CD4-positive, alpha-beta T cell treated with Interleukin-6 at 100 ng/mL for 8 hours (primary cell): ENCODE data around the gene SEMA3B.
"Not testable (repeated sequence)": the region's sequence is repeated elsewhere in the genome, so short reads cannot be mapped to it uniquely, and the experiment has no call there.

ENCODE experiments used
- DNase-seq: peaks from one replicate; pipeline ENCODE4 v3.0.0-alpha.2; 2020; ENCODE audit warnings: mixed read lengths, low spot score

SEMA3B gene

GRCh38 chr3:50237754-50238548, 31.0 kb upstream of the SEMA3B start:
- DNase-seq, result peak; percentile 88

GRCh38 chr3:50238549-50239026, 30.4 kb upstream of the SEMA3B start:
- no peak for DNase-seq

- DNase-seq, result no peak
These were observed 29.3 kb upstream of the SEMA3B start for GRCh38 chr3:50239649-50240048.

GRCh38 chr3:50241163-50241562, 27.8 kb upstream of the SEMA3B start:
- no peak for DNase-seq

DNA sequence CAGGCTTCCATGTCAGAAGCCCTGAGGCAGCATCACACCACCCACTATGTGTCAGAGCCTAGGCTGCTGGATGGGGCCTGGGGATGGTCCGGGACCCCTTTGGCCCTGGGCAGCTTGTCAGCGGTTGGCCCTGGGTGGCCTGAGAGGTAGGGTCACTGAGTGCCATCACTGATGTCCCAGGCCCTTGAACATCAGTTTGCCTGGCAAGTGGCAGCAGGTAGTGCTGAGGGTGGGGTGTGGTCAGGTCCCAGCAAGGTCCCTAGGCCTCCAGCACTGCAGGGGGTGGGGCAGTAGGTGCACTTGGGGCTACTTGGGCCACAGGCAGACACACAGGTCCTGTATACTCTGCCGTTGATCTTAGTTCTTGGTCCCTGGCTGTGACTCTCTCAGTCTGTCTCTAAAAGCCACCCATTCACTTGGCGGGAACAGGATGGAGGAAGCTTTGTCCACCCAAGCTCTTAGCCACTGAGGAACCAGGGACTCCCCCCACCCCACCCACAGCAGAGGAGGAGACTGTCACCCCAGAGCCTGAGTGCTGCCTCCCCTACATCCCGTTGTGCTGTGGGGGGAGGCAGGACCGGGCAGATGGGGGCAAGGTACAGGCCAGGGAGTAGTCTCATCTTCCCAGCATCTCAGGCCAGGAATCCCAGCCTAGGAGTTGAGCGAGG, 27.1 kb upstream of the SEMA3B start:
- DNase-seq, result no peak

DNA sequence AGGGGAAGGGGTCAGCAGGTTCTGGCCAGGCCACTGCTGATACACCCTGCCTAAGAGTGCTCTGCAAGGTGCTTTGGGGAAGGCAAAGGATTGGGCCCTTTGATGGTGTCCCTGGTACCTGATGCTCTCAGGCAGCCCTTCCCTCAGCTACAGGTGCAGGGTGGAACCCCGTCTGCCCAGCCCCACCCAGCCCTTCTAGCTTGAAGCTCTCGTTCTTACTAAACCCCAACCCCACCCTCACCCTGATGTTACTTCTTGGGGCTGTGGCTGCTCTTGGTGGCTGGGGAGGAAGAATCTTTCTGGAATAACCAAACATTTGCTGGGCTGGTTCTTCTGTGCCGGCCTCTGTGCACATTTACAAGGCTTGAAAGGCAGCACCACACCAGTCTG, 26.6 kb upstream of the SEMA3B start:
- DNase-seq, result no peak

DNA sequence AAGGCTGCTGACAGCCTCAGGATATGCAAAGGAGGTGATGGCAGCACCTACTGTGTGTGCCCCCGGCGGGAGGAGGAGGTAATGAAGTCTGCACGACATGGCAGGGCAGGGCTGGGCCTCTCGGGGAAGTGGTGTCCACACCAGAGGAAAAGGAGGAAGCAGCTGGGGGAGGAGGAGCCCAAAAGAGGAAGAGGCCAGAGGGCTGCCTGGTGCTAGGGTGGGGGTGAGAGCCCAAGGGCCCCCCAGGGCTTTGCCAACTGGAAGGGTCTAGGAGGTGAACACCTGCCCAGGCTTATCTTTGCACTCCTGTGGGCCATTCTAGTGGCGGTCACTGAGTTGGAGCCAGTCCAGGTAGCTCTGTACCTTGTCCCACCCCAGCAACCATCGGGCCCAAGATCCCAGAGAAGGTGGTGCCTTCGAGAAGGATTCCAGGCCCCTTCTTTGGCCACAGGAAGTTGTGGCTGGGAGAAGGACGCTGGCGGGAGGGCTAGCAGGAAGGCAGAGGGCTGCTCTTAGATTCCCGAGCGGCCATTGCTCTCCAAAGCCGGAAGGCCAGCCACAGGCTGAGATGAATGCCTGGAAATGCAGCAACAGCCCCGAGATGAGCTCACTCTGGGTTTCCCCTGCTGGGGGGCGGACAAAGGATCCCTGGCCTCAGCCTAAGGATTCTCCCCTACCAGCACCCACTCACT, 25.9 kb upstream of the SEMA3B start:
- peak; percentile 30 for DNase-seq

GRCh38 chr3:50243543-50243895, 25.4 kb upstream of the SEMA3B start:
- DNase-seq, result no peak

DNA sequence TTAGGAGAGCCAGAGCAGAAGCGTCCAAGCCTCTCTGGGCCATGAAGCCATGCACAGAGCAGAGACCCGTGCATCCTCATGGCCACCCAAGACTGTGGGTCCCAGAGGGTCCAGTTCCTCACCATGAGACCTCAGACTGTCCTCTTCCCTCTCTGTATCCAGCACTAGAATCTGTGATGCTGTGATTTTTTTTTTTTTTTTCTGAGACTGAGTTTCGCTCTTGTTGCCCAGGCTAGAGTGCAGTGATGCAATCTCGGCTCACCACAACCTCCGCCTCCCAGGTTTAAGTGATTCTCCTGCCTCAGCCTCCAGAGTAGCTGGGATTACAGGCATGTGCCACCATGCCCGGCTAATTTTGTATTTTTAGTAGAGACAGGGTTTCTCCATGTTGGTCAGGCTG, 24.1 kb upstream of the SEMA3B start:
- DNase-seq, result not testable (repeated sequence)

DNA sequence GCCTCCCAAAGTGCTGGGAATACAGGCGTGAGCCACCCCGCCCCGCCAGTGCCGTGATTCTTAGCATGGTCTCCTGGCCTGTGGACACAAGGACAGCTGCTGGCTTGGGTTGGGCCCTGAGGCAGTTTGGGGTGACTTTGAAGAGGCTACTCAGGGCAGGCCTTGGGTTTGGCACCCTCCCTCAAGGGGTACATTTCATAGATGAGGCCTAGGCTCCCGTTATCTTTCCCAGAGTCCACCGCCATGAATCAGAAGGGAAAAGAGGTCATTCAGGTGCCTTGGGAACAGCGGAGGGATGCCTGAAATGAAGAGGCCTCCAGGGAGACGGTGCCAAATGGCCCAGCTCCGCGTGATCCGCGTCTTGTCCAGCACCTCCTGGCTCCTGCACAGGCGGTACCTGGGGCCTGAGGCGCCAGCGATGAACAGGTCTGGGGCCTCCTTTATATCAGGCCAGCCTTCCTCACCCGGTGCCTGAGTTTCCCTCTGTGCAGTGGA, 23.6 kb upstream of the SEMA3B start:
- no peak for DNase-seq

GRCh38 chr3:50245831-50246516, 23.0 kb upstream of the SEMA3B start:
- peak; percentile 90 for DNase-seq

DNA sequence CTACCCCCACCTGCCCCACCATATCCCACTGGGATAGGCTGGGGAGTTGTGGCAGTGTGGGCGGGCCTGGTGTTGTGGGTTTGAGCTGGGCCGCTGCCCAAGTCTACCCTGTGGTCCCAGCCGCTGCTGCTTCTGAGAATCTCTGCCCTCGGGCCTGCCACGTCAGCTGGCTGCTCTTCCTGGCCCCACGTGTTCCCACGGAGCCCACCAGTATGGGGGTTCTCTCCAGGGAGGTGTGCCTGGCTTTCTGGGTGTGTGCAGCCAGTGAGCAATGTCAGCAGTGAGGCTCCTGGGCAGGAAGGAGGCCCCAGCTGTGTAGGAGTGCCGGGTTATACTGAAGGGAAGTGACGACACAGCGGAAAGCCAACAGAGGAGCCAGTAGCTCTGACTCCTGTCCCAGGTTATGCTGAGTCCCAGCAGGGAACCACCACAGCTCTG, 22.4 kb upstream of the SEMA3B start:
- peak; percentile 83 for DNase-seq

- no peak for DNase-seq
These were observed 20.6 kb upstream of the SEMA3B start for GRCh38 chr3:50248387-50248786.

DNA sequence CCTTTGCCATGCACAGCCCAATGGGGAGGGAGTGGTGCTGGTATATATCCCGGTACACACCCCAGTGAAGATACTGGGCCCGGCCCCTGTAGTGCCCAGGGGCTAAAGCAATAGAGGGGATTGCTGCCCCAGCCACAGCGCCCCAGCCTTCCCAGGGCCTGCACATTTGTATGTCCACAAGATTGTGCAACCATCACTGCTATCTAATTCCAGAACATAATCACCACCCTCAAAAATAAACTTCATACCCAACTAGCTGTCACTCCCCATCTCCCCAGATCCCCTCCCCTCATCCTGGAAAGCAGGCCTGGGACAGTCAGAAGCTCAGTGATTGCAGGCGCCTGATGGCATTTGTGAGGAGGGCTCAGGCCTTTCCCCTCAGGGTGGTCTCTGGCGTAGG, 19.5 kb upstream of the SEMA3B start:
- no peak for DNase-seq

GRCh38 chr3:50250514-50250913, 18.4 kb upstream of the SEMA3B start:
- DNase-seq, result no peak

GRCh38 chr3:50251220-50251619, 17.7 kb upstream of the SEMA3B start:
- DNase-seq, result no peak

DNA sequence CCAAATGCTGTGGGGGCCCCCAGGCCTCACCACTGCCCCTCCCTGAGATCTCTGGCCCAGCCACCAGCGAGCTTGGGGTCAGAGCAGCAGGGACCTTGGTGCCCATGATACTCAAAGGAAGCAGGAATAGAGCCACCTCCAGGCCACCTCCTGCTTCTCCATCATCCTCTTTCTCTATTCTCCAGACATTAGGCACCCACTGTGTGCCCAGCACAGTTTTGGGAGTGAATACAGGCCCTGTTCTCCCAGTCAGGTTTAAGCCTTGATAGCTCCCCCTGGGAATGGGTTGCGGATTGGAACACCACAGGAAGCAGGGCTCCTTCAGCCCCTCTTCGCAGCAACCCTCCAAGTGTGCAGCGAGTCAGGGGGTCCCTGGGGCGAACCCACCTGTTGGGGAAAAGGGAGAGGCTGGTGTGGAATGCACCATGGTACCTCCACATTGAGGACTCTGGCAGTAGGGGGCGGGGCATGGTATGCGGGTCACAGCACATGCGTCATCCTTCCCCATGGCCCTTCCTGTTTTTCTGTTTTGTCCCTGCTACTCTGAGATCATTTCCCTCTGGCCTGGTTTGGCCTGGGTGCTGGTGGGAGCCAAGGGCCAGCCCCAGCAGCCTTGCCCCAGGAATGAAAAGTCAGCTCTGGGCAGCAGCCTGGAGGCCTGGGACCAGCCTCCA, 14.2 kb upstream of the SEMA3B start:
- no peak for DNase-seq

DNA sequence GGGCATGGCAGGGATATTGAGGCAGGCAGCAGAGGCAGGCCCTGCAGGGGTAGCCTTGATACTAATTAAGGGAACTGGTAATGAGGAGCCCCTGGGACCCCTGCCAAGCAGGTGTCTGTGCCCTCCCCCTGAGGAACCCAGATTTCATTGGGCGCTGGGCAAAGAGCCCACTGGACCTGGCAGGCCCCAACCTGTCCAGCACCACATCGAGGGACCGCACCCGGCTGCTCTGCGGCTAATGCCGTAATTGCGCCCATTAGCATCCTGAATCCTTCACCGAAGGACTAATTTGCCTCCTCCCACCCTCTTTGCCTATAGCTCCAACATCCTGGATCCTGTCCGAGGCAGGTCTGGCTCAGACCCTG, 13.7 kb upstream of the SEMA3B start:
- no peak for DNase-seq

DNA sequence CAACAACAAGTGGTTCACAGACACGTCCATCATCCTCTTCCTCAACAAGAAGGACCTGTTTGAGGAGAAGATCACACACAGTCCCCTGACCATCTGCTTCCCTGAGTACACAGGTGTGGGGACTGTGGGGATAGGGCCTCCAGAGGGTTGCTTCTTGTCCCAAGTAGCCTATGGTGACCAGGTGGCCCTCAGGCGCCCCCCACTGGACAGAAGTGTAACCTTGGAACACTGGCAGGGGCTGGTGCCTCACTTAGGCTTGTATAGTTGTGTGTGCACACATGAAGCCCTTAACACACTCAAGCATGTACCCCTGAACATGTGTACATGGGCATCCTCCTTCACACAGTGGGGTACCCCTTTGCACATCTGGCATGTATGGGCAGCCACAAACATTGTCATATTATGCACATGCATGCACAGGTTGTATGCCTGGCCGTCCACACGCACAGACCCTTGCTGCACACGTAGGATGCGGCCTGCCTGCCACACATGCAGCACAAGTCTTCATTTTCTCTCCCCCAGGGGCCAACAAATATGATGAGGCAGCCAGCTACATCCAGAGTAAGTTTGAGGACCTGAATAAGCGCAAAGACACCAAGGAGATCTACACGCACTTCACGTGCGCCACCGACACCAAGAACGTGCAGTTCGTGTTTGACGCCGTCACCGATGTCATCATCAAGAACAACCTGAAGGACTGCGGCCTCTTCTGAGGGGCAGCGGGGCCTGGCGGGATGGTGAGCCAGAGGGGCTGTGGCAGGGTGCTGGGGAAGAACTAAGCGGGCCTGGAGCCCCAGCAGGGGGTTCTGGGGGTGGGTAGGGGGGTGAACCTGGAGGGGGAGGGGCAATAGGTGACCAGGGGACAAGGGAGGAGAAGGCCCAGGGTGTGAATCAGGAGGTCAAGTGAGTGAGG, 11.7 kb upstream of the SEMA3B start:
- no peak for DNase-seq

DNA sequence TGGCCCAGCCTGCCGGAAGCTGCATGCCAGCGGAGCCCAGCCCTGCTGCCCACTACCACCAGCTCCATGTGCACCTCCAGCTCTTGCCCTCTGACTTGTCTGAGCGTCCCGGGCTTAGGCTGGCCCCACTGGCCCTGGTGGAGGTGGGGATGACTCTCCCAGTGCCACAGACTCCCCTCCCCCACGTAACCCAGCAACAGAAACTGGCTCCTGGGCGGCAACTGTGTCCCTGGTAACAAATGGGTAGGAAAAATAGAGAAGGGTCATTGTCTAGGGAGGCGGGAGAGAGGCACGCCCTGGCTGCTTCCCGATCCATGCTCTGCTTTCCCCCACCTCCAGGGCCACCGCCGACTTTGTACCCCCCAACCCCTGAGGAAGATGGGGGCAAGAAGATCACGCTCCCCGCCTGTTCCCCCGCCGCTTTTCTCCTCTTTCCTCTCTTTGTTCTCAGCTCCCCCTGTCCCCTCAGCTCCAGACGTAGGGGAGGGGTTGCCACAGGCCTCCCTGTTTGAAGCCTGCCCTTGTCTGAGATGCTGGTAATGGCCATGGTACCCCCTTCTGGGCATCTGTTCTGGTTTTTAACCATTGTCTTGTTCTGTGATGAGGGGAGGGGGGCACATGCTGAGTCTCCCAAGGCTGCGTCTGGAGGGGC, 10.8 kb upstream of the SEMA3B start:
- DNase-seq, result no peak
